ENCODE measurements around the gene GASK1A.

GASK1A gene

GRCh38 chr3:43030162-43030935 is 51.2 kb downstream of the GASK1A start:
- Histone ChIP-seq H3K27ac (ENCODE audit: low read depth, low read length) (no peak overlapping the region), H3K4me1 (ENCODE audit: control insufficient read depth, insufficient read depth, low read length) (no peaks in the 10 kb centered on the region), H3K27me3 (ENCODE audit: control insufficient read depth, insufficient read depth, low read length) (no peaks in the 10 kb centered on the region), H3K4me3 (ENCODE audit: low read length) (no peak overlapping the region), H3K9ac (ENCODE audit: low read length) (no peak overlapping the region), H3K36me3 (ENCODE audit: control insufficient read depth, insufficient read depth, low read length) (no peaks in the 10 kb centered on the region)

DNA sequence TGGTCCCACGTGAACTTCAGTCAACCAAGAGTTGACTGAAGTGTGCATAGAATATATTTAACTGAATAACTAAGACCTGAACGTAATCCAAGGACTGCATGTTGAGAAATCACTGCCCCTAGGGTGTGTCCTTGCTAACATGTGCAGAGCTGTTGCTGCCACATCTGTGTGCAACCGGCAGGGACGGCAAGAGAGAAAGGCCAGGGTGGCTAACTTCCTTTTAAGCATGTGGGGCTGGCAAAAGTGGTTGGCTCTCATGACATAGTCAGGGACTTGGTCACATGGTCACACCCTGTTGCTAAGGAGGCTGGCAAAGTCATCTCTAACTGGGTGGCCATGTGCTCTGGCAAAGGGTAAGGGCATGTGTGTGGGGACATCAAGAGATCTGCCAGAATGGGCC is 52.4 kb downstream of the GASK1A start:
- H3K4me3 ChIP-seq (ENCODE audit: low read length) = no peak overlapping the region
- H3K36me3 ChIP-seq (ENCODE audit: control insufficient read depth, insufficient read depth, low read length) = no peaks in the 10 kb centered on the region
- H3K9ac ChIP-seq (ENCODE audit: low read length) = no peak overlapping the region
- no peak overlapping the region for H3K27ac ChIP-seq (ENCODE audit: low read depth, low read length)
- no peaks in the 10 kb centered on the region for H3K4me1 ChIP-seq (ENCODE audit: control insufficient read depth, insufficient read depth, low read length)
- no peaks in the 10 kb centered on the region for H3K27me3 ChIP-seq (ENCODE audit: control insufficient read depth, insufficient read depth, low read length)

DNA sequence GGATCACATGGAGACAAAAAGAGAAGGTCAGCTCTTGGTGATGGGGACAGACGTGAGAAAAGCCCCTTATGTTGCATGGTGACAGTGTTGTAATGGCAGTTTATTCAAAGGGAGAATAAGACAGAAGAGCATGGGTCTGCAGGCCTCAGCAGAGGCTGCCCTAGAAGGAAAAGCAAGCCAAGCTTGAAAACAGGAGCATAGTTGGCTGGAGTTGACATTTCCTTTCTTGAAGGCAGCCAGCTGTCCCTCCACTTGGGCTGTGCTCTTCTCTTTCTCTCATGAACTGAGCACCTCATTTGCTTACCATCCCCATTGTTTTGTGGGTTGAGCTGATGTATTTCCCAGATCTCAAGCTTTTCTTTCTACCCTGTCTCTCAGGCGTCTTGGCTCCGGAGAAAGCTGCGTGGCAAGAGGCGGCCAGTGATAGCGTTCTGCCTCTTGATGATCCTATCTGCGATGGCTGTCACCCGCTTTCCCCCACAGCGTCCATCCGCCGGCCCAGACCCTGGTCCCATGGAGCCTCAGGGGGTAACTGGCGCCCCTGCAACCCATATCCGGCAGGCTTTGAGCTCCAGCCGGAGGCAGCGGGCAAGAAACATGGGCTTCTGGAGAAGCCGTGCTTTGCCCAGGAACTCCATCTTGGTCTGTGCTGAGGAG is 52.9 kb downstream of the GASK1A start:
- Histone ChIP-seq H3K4me3 (ENCODE audit: low read length) (no peak overlapping the region), H3K9ac (ENCODE audit: low read length) (no peak overlapping the region), H3K27ac (ENCODE audit: low read depth, low read length) (no peak overlapping the region), H3K36me3 (ENCODE audit: control insufficient read depth, insufficient read depth, low read length) (no peaks in the 10 kb centered on the region), H3K27me3 (ENCODE audit: control insufficient read depth, insufficient read depth, low read length) (no peaks in the 10 kb centered on the region), H3K4me1 (ENCODE audit: control insufficient read depth, insufficient read depth, low read length) (no peaks in the 10 kb centered on the region)

GRCh38 chr3:43032646-43033628 is 53.8 kb downstream of the GASK1A start:
- H3K36me3 ChIP-seq (ENCODE audit: control insufficient read depth, insufficient read depth, low read length) = no peaks in the 10 kb centered on the region
- no peaks in the 10 kb centered on the region for H3K4me1 ChIP-seq (ENCODE audit: control insufficient read depth, insufficient read depth, low read length)
- H3K27ac ChIP-seq (ENCODE audit: low read depth, low read length) = no peak overlapping the region

GRCh38 chr3:43034200-43034599 is 55.1 kb downstream of the GASK1A start:
- H3K9ac ChIP-seq (ENCODE audit: low read length) = no peak overlapping the region
- H3K4me1 ChIP-seq (ENCODE audit: control insufficient read depth, insufficient read depth, low read length) = no peaks in the 10 kb centered on the region
- no peak overlapping the region for H3K4me3 ChIP-seq (ENCODE audit: low read length)
- H3K27me3 ChIP-seq (ENCODE audit: control insufficient read depth, insufficient read depth, low read length) = no peaks in the 10 kb centered on the region
- H3K36me3 ChIP-seq (ENCODE audit: control insufficient read depth, insufficient read depth, low read length) = no peaks in the 10 kb centered on the region
- no peak overlapping the region for H3K27ac ChIP-seq (ENCODE audit: low read depth, low read length)

More at GRCh38 chr3:43032646-43033628, 53.8 kb downstream of the GASK1A start:
- H3K9ac ChIP-seq (ENCODE audit: low read length) = no peak overlapping the region
- no peaks in the 10 kb centered on the region for H3K27me3 ChIP-seq (ENCODE audit: control insufficient read depth, insufficient read depth, low read length)
- H3K4me3 ChIP-seq (ENCODE audit: low read length) = no peak overlapping the region

DNA sequence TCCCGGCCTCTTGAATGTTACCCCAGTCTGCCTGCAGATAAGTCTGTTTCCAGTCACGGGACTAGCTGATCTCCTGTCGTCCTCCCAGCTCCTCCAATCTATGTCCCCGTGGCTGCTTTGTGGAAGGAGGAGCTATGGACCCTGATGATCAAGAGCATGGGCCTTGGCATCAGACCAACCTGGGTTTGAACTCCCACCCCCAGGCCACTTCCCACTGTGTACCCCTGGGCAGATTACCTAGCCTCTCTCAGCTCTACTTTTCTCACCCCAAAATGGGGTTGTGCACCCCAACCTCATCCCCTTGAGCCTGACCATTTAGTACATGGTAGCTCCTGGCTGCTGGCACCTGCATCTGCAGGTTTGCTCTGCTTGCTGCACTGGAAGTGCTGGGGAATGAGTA is 55.8 kb downstream of the GASK1A start:
- Histone ChIP-seq H3K4me3 (ENCODE audit: low read length) (no peak overlapping the region), H3K4me1 (ENCODE audit: control insufficient read depth, insufficient read depth, low read length) (no peaks in the 10 kb centered on the region), H3K27ac (ENCODE audit: low read depth, low read length) (no peak overlapping the region), H3K9ac (ENCODE audit: low read length) (no peak overlapping the region), H3K27me3 (ENCODE audit: control insufficient read depth, insufficient read depth, low read length) (no peaks in the 10 kb centered on the region), H3K36me3 (ENCODE audit: control insufficient read depth, insufficient read depth, low read length) (no peaks in the 10 kb centered on the region)

GRCh38 chr3:43035801-43036365 is 56.8 kb downstream of the GASK1A start:
- H3K9ac ChIP-seq (ENCODE audit: low read length) = no peak overlapping the region
- no peak overlapping the region for H3K4me3 ChIP-seq (ENCODE audit: low read length)
- H3K4me1 ChIP-seq (ENCODE audit: control insufficient read depth, insufficient read depth, low read length) = no peaks in the 10 kb centered on the region
- no peaks in the 10 kb centered on the region for H3K36me3 ChIP-seq (ENCODE audit: control insufficient read depth, insufficient read depth, low read length)
- no peak overlapping the region for H3K27ac ChIP-seq (ENCODE audit: low read depth, low read length)
- H3K27me3 ChIP-seq (ENCODE audit: control insufficient read depth, insufficient read depth, low read length) = no peaks in the 10 kb centered on the region

GRCh38 chr3:43036621-43037423 is 57.7 kb downstream of the GASK1A start:
- no peak overlapping the region for H3K9ac ChIP-seq (ENCODE audit: low read length)
- H3K27ac ChIP-seq (ENCODE audit: low read depth, low read length) = no peak overlapping the region
- H3K27me3 ChIP-seq (ENCODE audit: control insufficient read depth, insufficient read depth, low read length) = no peaks in the 10 kb centered on the region
- no peaks in the 10 kb centered on the region for H3K36me3 ChIP-seq (ENCODE audit: control insufficient read depth, insufficient read depth, low read length)
- H3K4me1 ChIP-seq (ENCODE audit: control insufficient read depth, insufficient read depth, low read length) = no peaks in the 10 kb centered on the region
- no peak overlapping the region for H3K4me3 ChIP-seq (ENCODE audit: low read length)

GRCh38 chr3:43038010-43038409 is 58.9 kb downstream of the GASK1A start:
- H3K36me3 ChIP-seq (ENCODE audit: control insufficient read depth, insufficient read depth, low read length) = no peaks in the 10 kb centered on the region
- no peaks in the 10 kb centered on the region for H3K4me1 ChIP-seq (ENCODE audit: control insufficient read depth, insufficient read depth, low read length)
- H3K27ac ChIP-seq (ENCODE audit: low read depth, low read length) = no peak overlapping the region
- no peaks in the 10 kb centered on the region for H3K27me3 ChIP-seq (ENCODE audit: control insufficient read depth, insufficient read depth, low read length)
- H3K4me3 ChIP-seq (ENCODE audit: low read length) = no peak overlapping the region
- H3K9ac ChIP-seq (ENCODE audit: low read length) = no peak overlapping the region

- no peak overlapping the region for H3K4me3 ChIP-seq (ENCODE audit: low read length)
- no peaks in the 10 kb centered on the region for H3K27me3 ChIP-seq (ENCODE audit: control insufficient read depth, insufficient read depth, low read length)
- no peak overlapping the region for H3K9ac ChIP-seq (ENCODE audit: low read length)
- no peaks in the 10 kb centered on the region for H3K36me3 ChIP-seq (ENCODE audit: control insufficient read depth, insufficient read depth, low read length)
- no peak overlapping the region for H3K27ac ChIP-seq (ENCODE audit: low read depth, low read length)
- no peaks in the 10 kb centered on the region for H3K4me1 ChIP-seq (ENCODE audit: control insufficient read depth, insufficient read depth, low read length)
Observed at GRCh38 chr3:43041517-43041916, 62.4 kb downstream of the GASK1A start.

GRCh38 chr3:43043071-43043766 is 64.1 kb downstream of the GASK1A start:
- Histone ChIP-seq H3K36me3 (ENCODE audit: control insufficient read depth, insufficient read depth, low read length) (no peaks in the 10 kb centered on the region), H3K9ac (ENCODE audit: low read length) (no peak overlapping the region), H3K27ac (ENCODE audit: low read depth, low read length) (no peak overlapping the region), H3K4me3 (ENCODE audit: low read length) (no peak overlapping the region), H3K4me1 (ENCODE audit: control insufficient read depth, insufficient read depth, low read length) (no peaks in the 10 kb centered on the region), H3K27me3 (ENCODE audit: control insufficient read depth, insufficient read depth, low read length) (no peaks in the 10 kb centered on the region)

Measured in rectal smooth muscle tissue (tissue), 1 donor.